ENCODE results near the gene MMP11. TPM values are rescaled to one million over a fixed set of nuclear protein-coding genes. Genes with fewer than 3 reads are reported as not detected.

Gene MMP11
- total and polyA plus RNA-seq, 2 of the 4 experiments (the other 2 are of a cell fraction): 2.2 to 6.0 TPM

GRCh38 chr22:23774114-23774921, 1.7 kb downstream of the MMP11 start:
- Histone ChIP-seq H4K8ac (ENCODE audit: low read depth in 2 of 2, low read length in 2 of 2) (no peak overlapping the region; a peak in 1 of 4 replicates), H3K56ac (ENCODE audit: extremely low read depth, insufficient read depth, low read length) (no peak overlapping the region), H2BK5ac (ENCODE audit: low read depth, low read length, poor library complexity, severe bottlenecking) (no peak overlapping the region), H3K18ac (ENCODE audit: low read depth, low read length) (no peak overlapping the region), H3K36me3 (ENCODE audit: control insufficient read depth, insufficient read depth, low read length) (no peaks in the 10 kb centered on the region), H3K4me1 (ENCODE audit: control insufficient read depth, insufficient read depth, low read length) (peaks cover 23% of the 10 kb centered on the region; the same call in 1 of the 2 replicates), H3K4me2 (ENCODE audit: low read depth, low read length) (peak overlapping the region; percentile 54; the same call in 1 of the 2 replicates), H2BK120ac (ENCODE audit: low read depth, low read length) (0 out of 2 replicates have a peak overlapping the region, but pooled peaks have one; percentile 46), H3K14ac (replicated peaks; ENCODE audit: low read depth, low read length) (no peak overlapping the region), H2AFZ (replicated peaks; ENCODE audit: low read length, poor library complexity) (peak overlapping the region; percentile 16), H3K27ac (ENCODE audit: insufficient read depth, low read length) (no peak overlapping the region), H3K9ac (ENCODE audit: low read depth, low read length) (no peak overlapping the region), H2AK5ac (ENCODE audit: low read depth, low read length) (peak overlapping the region; percentile 29; the same call in 1 of the 2 replicates), H3K23ac (ENCODE audit: low read depth, low read length) (peak overlapping the region; percentile 17; the same call in 1 of the 2 replicates), H3K4me3 (ENCODE audit: insufficient read depth, low read depth, low read length) (no peak overlapping the region), H2AK9ac (replicated peaks; ENCODE audit: low read depth, low read length, poor library complexity) (peak overlapping the region; percentile 7), H2BK20ac (ENCODE audit: low read depth, low read length) (no peak overlapping the region), H4K91ac (ENCODE audit: insufficient read depth, low read depth, low read length) (no peak overlapping the region), H4K20me1 (ENCODE audit: insufficient read depth, low read length) (no peaks in the 10 kb centered on the region), H3K9me1 (ENCODE audit: insufficient read depth, low read length) (peaks cover 12% of the 10 kb centered on the region), H3K4ac (ENCODE audit: low read depth, low read length) (peak overlapping the region; percentile 48), H4K5ac (ENCODE audit: low read depth, low read length) (no peak overlapping the region), H3K27me3 (ENCODE audit: control insufficient read depth, insufficient read depth, low read length) (no peaks in the 10 kb centered on the region), H3K9me3 (ENCODE audit: control insufficient read depth, insufficient read depth, low read length) (no peaks in the 10 kb centered on the region), H3K79me1 (ENCODE audit: low read depth in 1 of 2, low read length in 2 of 2) (peaks cover 0 to 7% of the 10 kb centered on the region in 2 experiments; a peak in 1 of 4 replicates), H2BK15ac (ENCODE audit: low read depth, low read length) (no peak overlapping the region)
- no peak for DNase-seq
- no peak; the same call in 1 of the 2 replicates for ATAC-seq (ENCODE audit: low read depth)
- POLR2A ChIA-PET (ENCODE audit: unreplicated experiment): no interaction called here
- CTCF ChIA-PET: interaction anchor here (1.0 to 1.4 kb wide), 2 partner anchors 10 to 15 kb away, joined by 3 to 4 read pairs; no protein-coding TSS in a partner anchor
- 8% methylated on average over 2 of the region's 12 CpGs; no CpG with 5 or more reads in 1 of the 2 experiments for WGBS, 2 experiments (ENCODE audit: extremely low coverage in 2 of 2, insufficient read length in 1 of 2)
- no peak for TF ChIP-seq BHLHE40 (IDR thresholded peaks at IDR 0.05; ENCODE audit: low read depth, low read length)
- no peak for TF ChIP-seq RCOR1 (IDR thresholded peaks at IDR 0.05; ENCODE audit: insufficient replicate concordance, low read length)
- TF ChIP-seq, protein P1, sequence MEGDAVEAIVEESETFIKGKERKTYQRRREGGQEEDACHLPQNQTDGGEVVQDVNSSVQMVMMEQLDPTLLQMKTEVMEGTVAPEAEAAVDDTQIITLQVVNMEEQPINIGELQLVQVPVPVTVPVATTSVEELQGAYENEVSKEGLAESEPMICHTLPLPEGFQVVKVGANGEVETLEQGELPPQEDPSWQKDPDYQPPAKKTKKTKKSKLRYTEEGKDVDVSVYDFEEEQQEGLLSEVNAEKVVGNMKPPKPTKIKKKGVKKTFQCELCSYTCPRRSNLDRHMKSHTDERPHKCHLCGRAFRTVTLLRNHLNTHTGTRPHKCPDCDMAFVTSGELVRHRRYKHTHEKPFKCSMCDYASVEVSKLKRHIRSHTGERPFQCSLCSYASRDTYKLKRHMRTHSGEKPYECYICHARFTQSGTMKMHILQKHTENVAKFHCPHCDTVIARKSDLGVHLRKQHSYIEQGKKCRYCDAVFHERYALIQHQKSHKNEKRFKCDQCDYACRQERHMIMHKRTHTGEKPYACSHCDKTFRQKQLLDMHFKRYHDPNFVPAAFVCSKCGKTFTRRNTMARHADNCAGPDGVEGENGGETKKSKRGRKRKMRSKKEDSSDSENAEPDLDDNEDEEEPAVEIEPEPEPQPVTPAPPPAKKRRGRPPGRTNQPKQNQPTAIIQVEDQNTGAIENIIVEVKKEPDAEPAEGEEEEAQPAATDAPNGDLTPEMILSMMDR (conservative IDR thresholded peaks at IDR 0.05; ENCODE audit: low read depth, low read length): no peak
- TF ChIP-seq SMC3 (IDR thresholded peaks at IDR 0.05; ENCODE audit: low read depth, low read length): no peak
- no peak for TF ChIP-seq NFE2L2 (IDR thresholded peaks at IDR 0.05; ENCODE audit: low read depth, low read length)
- TF ChIP-seq, protein P2, sequence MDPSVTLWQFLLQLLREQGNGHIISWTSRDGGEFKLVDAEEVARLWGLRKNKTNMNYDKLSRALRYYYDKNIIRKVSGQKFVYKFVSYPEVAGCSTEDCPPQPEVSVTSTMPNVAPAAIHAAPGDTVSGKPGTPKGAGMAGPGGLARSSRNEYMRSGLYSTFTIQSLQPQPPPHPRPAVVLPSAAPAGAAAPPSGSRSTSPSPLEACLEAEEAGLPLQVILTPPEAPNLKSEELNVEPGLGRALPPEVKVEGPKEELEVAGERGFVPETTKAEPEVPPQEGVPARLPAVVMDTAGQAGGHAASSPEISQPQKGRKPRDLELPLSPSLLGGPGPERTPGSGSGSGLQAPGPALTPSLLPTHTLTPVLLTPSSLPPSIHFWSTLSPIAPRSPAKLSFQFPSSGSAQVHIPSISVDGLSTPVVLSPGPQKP (IDR thresholded peaks at IDR 0.05; ENCODE audit: borderline replicate concordance, low read depth, low read length): no peak
- TF ChIP-seq MXI1 (IDR thresholded peaks at IDR 0.05; ENCODE audit: borderline replicate concordance, low read depth, low read length): no peak
- no peak for TF ChIP-seq FOS (IDR thresholded peaks at IDR 0.05; ENCODE audit: low read depth, low read length)
- TF ChIP-seq MAFK (IDR thresholded peaks at IDR 0.05; ENCODE audit: low read depth, low read length): no peak
- TF ChIP-seq MAZ (IDR thresholded peaks at IDR 0.05; ENCODE audit: borderline replicate concordance, low read depth, low read length): no peak
- TF ChIP-seq, protein P3, sequence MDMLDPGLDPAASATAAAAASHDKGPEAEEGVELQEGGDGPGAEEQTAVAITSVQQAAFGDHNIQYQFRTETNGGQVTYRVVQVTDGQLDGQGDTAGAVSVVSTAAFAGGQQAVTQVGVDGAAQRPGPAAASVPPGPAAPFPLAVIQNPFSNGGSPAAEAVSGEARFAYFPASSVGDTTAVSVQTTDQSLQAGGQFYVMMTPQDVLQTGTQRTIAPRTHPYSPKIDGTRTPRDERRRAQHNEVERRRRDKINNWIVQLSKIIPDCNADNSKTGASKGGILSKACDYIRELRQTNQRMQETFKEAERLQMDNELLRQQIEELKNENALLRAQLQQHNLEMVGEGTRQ (IDR thresholded peaks at IDR 0.05; ENCODE audit: low read depth, low read length): no peak
- no peak for TF ChIP-seq RAD21 (IDR thresholded peaks at IDR 0.05; ENCODE audit: low read length)
- no peak for TF ChIP-seq POLR2A (IDR thresholded peaks at IDR 0.05; ENCODE audit: low read depth, low read length)
- TF ChIP-seq RFX5 (IDR thresholded peaks at IDR 0.05; ENCODE audit: low read depth, low read length): no peak
- in situ Hi-C loops (cut with MboI; ENCODE audit: low sequenced_read_pairs): no loop called here
- BruUV-seq (replicated peaks): no TSS peak
- intact Hi-C loops (cut with micrococcal nuclease): loop anchor here (5.0 to 10.0 kb wide), 2 partner anchors 73 to 180 kb away; no protein-coding TSS in a partner anchor
- dilution Hi-C loops (cut with HindIII; ENCODE audit: low sequenced_read_pairs, unreplicated experiment): no loop called here

Data from IMR-90 (cell line).